Right renal cortex interstitium (tissue), 3 donors: ENCODE results near the gene RPS6KA3. TPM values are rescaled to one million over a fixed set of nuclear protein-coding genes. Genes with fewer than 3 reads are reported as not detected.
A peak's percentile ranks its signal among the peaks of the same experiment; 100 is the strongest.
"Not testable (repeated sequence)": the region's sequence is repeated elsewhere in the genome, so short reads cannot be mapped to it uniquely, and the experiment has no call there.

ENCODE experiments used
- DNase-seq, 3 donors: peaks; one replicate each; pipeline ENCODE4 v3.0.0-alpha.2; 2013; ENCODE audit warnings: low read depth in 3 of 3, low spot score in 2 of 3
- polyA plus RNA-seq, 3 donors: library from polyadenylated mRNA; unstranded; fragments of 120-200 nt; gene quantifications; one replicate each; pipeline ENCODE4 v1.2.1, GENCODE V29; 2013; ENCODE audit not compliant: insufficient read length in 3 of 3

Gene RPS6KA3
- polyA plus RNA-seq, 3 donors: 34.3 to 36.7 (median 34.7) TPM

GRCh38 chrX:20149326-20149725 is 117.4 kb downstream of the RPS6KA3 start:
- no peak for DNase-seq

GRCh38 chrX:20147561-20147960 is 119.1 kb downstream of the RPS6KA3 start:
- no peak for DNase-seq

- no peak for DNase-seq
Measured at GRCh38 chrX:20144491-20144890, 122.2 kb downstream of the RPS6KA3 start.

- DNase-seq: no peak
Measured at GRCh38 chrX:20143561-20143960, 123.1 kb downstream of the RPS6KA3 start.

- DNase-seq: no peak
Measured at GRCh38 chrX:20143111-20143510, 123.6 kb downstream of the RPS6KA3 start.

GRCh38 chrX:20141281-20142220 is 125.2 kb downstream of the RPS6KA3 start, which contains the start of gene EIF1AX:
TSS of gene EIF1AX (minus strand) at chrX:20141838. CDS start at chrX:20141640, 198 bp downstream.
- peak; percentile 80 to 88 (median 85) for DNase-seq

GRCh38 chrX:20140420-20140819 is 126.3 kb downstream of the RPS6KA3 start:
- DNase-seq: no peak

GRCh38 chrX:20139966-20140365 is 126.7 kb downstream of the RPS6KA3 start:
- DNase-seq: no peak

- no peak for DNase-seq
Measured at GRCh38 chrX:20135944-20136343, 130.8 kb downstream of the RPS6KA3 start.

GRCh38 chrX:20132666-20133065 is 134.0 kb downstream of the RPS6KA3 start:
- DNase-seq: no peak

- DNase-seq: no peak
Measured at GRCh38 chrX:20130357-20130756, 136.4 kb downstream of the RPS6KA3 start.

- DNase-seq: no peak
Measured at GRCh38 chrX:20129547-20129946, 137.2 kb downstream of the RPS6KA3 start.

GRCh38 chrX:20128670-20129069 is 138.0 kb downstream of the RPS6KA3 start:
- DNase-seq: no peak

GRCh38 chrX:20127440-20127839 is 139.3 kb downstream of the RPS6KA3 start:
- DNase-seq: not testable (repeated sequence)

- DNase-seq: not testable (repeated sequence)
Measured at GRCh38 chrX:20126833-20127232, 139.9 kb downstream of the RPS6KA3 start.

- no peak for DNase-seq
Measured at GRCh38 chrX:20124964-20125363, 141.7 kb downstream of the RPS6KA3 start.

- DNase-seq: no peak
Measured at GRCh38 chrX:20118065-20118824, 148.5 kb downstream of the RPS6KA3 start.

- no peak for DNase-seq
Measured at GRCh38 chrX:20116577-20117240, 150.0 kb downstream of the RPS6KA3 start, which contains the start of gene MAP7D2. TSS of gene MAP7D2 (minus strand) at chrX:20116907. CDS start at chrX:20116879, 28 bp downstream.

- no peak for DNase-seq
Measured at GRCh38 chrX:20116087-20116576, 150.6 kb downstream of the RPS6KA3 start.

- DNase-seq: no peak
Measured at GRCh38 chrX:20112022-20112774, 154.5 kb downstream of the RPS6KA3 start.
